IPS-18c (cell line): Measurements from ENCODE around the gene MTHFR.

Source experiments
- H3K4me3 ChIP-seq: 2 replicates; pipeline ENCODE4 v1.7.0; 2013; ENCODE audit warnings: low read depth, mild to moderate bottlenecking, low read length, moderate library complexity; ENCODE audit not compliant: insufficient read depth
- H3K9me3 ChIP-seq: one replicate; pipeline ENCODE4 v1.6.1; 2013; ENCODE audit warnings: mild to moderate bottlenecking, low read length, moderate library complexity; ENCODE audit not compliant: control insufficient read depth, insufficient read depth

MTHFR gene

GRCh38 chr1:11753555-11754208 lies 52.1 kb downstream of the MTHFR start:
- H3K4me3 ChIP-seq = no peak overlapping the region

GRCh38 chr1:11752359-11753088 lies 53.2 kb downstream of the MTHFR start:
- Histone ChIP-seq H3K4me3 (no peak overlapping the region), H3K9me3 (no peaks in the 10 kb centered on the region)

More at GRCh38 chr1:11753555-11754208, 52.1 kb downstream of the MTHFR start:
- no peaks in the 10 kb centered on the region for H3K9me3 ChIP-seq

- no peaks in the 10 kb centered on the region for H3K9me3 ChIP-seq
Observed at GRCh38 chr1:11751087-11751486, 54.7 kb downstream of the MTHFR start.

GRCh38 chr1:11749996-11750395 lies 55.8 kb downstream of the MTHFR start:
- H3K9me3 ChIP-seq = no peaks in the 10 kb centered on the region
- H3K4me3 ChIP-seq = no peak overlapping the region

More at GRCh38 chr1:11751087-11751486, 54.7 kb downstream of the MTHFR start:
- H3K4me3 ChIP-seq = no peak overlapping the region

GRCh38 chr1:11749203-11749689 lies 56.5 kb downstream of the MTHFR start:
- H3K4me3 ChIP-seq = no peak overlapping the region
- no peaks in the 10 kb centered on the region for H3K9me3 ChIP-seq

GRCh38 chr1:11748294-11749202 lies 57.2 kb downstream of the MTHFR start:
- H3K9me3 ChIP-seq = no peaks in the 10 kb centered on the region
- no peak overlapping the region for H3K4me3 ChIP-seq

GRCh38 chr1:11746795-11747487 lies 58.8 kb downstream of the MTHFR start:
- Histone ChIP-seq H3K4me3 (no peak overlapping the region), H3K9me3 (no peaks in the 10 kb centered on the region)

GRCh38 chr1:11746092-11746491 lies 59.7 kb downstream of the MTHFR start:
- Histone ChIP-seq H3K9me3 (no peaks in the 10 kb centered on the region), H3K4me3 (no peak overlapping the region)

- no peaks in the 10 kb centered on the region for H3K9me3 ChIP-seq
- no peak overlapping the region for H3K4me3 ChIP-seq
Observed at GRCh38 chr1:11744287-11744686, 61.5 kb downstream of the MTHFR start.

- Histone ChIP-seq H3K9me3 (no peaks in the 10 kb centered on the region), H3K4me3 (no peak overlapping the region)
Observed at GRCh38 chr1:11741919-11742558, 63.7 kb downstream of the MTHFR start.

- Histone ChIP-seq H3K9me3 (no peaks in the 10 kb centered on the region), H3K4me3 (no peak overlapping the region)
Observed at GRCh38 chr1:11741482-11741881, 64.3 kb downstream of the MTHFR start.

GRCh38 chr1:11740258-11741192 lies 65.2 kb downstream of the MTHFR start:
- Histone ChIP-seq H3K4me3 (no peak overlapping the region), H3K9me3 (no peaks in the 10 kb centered on the region)

GRCh38 chr1:11738783-11739182 lies 67.0 kb downstream of the MTHFR start:
- no peaks in the 10 kb centered on the region for H3K9me3 ChIP-seq

GRCh38 chr1:11738096-11738495 lies 67.7 kb downstream of the MTHFR start:
- H3K9me3 ChIP-seq = no peaks in the 10 kb centered on the region
- no peak overlapping the region for H3K4me3 ChIP-seq

More at GRCh38 chr1:11738783-11739182, 67.0 kb downstream of the MTHFR start:
- H3K4me3 ChIP-seq = no peak overlapping the region

- no peaks in the 10 kb centered on the region for H3K9me3 ChIP-seq
- peak overlapping the region; percentile 89 for H3K4me3 ChIP-seq
Observed at GRCh38 chr1:11736746-11737639, 68.8 kb downstream of the MTHFR start.
